Measurements from ENCODE around the gene ATP2C2.
"Not testable (repeated sequence)": the region's sequence is repeated elsewhere in the genome, so short reads cannot be mapped to it uniquely, and the experiment has no call there.

ATP2C2 gene

DNA sequence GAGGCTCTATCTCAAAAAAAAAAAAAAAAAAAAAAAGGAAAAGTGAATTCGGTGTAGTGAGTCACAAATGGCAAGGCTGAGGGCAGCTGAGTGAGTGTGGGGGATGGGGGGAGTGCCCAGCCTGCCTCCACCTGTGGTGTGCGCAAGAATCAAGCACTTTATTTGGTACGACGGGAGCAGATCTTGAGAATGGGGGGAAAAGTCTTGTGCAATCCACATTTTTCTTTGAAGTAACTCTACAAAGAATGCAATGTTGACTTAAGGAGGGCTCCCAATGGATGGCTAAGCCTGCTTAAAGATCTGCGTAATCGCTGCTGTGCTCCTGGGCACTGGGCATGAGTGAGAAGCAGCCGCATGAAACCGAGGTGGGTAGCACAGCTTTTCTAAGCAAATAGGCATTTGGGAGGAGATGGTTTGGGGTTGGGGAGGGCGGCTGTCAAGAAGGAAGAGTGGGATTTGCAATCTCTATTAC, 28.2 kb downstream of the ATP2C2 start:
- no peak for DNase-seq (ENCODE audit: low spot score)

DNA sequence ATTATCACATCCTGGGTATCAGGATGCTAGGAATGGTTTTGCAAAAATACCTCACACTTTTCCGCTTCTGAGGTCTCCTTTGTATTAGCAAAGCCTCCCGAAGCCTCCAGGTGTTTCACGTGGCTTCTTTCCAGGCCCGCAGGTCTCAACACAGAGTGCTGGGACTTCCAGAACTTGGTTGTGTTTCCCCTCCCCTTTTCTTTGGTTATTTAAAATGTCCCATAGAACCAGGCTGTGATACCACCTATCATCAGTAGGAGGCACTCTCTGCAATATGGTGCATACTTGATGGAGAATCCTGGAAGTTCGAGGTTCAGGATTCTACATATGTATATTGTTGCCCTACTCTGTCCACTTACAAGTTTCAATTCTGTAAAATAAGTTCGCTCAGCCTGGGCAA, 28.8 kb downstream of the ATP2C2 start:
- DNase-seq (ENCODE audit: low spot score) = no peak

DNA sequence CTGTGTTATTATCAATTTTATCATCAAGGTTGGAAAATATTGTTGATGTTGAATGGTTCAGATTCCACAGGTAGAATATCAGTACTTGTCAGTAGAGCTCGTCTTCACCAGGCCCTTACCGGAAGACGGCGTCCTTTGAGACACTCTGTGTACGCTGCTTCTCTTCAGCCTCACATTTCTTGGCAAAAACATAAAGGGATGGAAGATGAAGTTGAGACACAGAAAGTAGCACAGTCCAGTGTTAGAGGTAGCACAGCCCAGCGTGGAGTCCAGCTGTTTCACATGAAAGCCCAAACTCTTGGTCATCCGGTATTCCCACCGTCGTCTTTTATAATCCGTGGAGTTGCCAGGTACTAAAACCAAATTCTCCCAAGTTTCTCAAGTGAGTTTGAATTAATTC, 30.4 kb downstream of the ATP2C2 start:
- no peak for DNase-seq (ENCODE audit: low spot score)

DNA sequence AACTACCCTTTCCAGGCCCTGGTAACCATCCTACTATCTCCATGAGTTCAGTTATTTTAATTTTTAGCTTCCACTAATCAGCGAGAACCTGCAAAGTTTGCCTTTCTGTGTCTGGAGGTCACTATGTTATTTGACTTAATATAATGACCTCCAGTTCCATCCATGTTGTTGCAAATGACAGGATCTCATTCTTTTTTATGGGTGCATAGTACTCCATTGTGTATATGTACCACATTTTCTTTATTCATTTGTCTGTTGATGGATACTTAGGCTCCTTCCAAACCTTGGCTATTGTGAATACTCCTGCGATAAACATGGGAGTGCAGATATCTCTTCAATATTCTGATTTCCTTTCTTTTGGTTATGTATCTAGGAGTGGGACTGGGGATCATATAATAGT, 31.6 kb downstream of the ATP2C2 start:
- DNase-seq (ENCODE audit: low spot score) = not testable (repeated sequence)

DNA sequence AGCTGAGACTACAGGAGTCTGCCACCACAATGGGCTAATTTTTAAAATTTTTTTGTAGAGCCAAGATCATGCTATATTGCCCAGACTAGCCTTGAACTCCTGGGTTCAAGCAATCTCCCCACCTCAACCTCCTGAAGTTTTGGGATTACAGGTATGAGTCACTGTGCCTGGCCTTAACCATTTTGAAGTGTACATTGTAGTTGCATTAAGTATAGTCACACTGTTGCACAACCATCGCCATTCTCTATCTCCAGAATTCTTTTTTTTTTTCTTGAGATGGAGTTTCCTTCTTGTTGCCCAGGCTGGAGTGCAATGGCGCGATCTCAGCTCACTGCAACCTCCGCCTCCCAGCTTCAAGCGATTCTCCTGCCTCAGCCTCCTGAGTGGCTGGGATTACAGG, 35.1 kb downstream of the ATP2C2 start:
- not testable (repeated sequence) for DNase-seq (ENCODE audit: low spot score)

DNA sequence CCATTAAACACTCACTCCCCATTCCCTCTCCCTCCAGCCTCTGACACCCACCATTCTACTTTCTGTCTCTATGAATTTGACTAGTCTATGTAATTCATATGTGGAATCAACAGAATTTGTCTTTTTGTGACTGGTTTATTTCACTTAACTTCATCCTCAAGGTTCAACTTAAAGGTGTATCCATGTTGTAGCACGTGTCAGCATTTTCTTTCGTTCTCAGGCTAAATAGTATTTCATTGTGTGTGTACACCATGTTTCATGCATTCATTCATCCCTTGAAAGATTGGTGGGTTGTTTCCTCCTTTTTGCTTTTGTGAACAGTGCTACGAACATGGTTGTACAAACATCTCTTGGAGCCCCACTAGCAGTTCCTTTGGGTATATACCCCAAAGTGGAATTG, 36.0 kb downstream of the ATP2C2 start:
- DNase-seq (ENCODE audit: low spot score) = no peak

DNA sequence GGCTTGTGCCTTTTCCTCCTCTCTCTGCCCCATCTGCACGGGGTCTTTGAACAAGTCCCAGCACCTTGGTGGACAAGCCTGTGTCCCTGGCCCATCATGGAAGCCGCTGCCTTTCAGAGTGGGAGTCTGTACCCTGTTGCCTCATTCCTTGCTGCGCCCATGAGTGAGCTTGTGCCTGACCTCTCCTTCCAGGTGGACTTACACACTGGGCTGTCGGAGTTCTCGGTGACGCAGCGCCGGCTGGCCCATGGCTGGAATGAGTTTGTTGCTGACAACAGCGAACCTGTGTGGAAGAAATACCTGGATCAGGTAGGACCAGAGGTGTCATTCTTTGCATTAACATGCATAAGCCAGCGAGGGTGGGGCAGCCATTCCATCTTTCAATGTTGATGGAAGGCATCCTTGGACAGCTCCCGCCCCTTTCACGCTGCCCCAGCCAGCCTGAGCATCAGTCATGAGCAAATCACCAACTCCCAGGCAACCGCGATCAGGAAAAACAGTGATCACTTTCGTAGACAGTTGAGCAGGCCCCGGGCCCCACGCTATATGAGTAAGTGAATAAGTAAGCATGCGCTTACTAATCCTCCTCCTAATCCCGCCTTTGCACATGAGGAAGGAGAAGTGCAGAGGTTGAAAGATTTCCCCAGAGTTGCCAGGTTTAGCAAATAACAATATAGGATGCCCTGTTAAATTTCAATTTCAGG, 36.8 kb downstream of the ATP2C2 start:
- no peak for DNase-seq (ENCODE audit: low spot score)

DNA sequence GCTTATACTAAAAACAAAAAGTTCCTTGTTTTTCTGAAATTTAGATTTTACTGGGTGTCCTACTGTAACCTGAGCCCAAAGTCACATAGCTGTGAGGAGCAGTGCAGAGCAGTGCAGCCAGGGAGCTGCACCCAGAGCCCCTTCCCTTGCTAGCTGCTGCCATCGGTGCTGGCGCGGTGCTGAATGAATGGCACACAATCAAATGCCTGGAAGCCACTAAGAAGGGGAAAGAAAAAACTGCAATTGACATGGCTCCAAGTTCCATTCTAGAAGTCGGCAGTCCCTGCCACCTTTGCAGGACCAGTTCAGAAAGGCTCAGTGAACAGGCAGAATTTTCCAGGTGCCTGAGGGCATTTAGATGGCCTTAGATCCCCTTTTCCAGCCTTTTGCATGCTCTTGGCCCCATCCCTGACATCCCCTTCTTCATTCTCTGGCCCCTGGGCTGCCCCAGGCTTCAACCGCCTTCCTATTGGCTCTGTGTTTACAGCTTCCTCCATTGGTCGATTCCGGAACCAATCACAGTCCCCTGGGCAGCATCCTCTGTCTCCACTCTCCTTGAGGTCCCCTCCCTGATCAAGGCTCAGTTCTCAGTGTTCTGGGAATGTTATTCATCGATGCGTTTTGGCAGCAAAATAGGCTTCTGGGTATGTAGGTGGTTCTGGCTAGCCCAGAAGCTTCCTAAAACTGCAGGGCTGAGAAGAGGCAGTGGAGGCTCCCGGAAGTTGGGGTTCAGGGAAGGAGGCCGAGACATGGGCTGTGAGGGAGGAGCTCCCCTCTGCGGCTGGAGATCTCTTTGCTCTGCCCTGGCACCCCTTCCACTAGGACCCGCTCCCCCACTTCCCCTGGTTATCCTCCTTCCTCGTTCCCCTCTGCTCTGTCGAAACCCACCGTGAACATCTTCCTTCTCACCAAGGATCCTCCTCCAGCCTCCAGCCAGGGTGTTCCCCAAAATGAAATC, 37.9 kb downstream of the ATP2C2 start:
- DNase-seq (ENCODE audit: low spot score) = no peak

DNA sequence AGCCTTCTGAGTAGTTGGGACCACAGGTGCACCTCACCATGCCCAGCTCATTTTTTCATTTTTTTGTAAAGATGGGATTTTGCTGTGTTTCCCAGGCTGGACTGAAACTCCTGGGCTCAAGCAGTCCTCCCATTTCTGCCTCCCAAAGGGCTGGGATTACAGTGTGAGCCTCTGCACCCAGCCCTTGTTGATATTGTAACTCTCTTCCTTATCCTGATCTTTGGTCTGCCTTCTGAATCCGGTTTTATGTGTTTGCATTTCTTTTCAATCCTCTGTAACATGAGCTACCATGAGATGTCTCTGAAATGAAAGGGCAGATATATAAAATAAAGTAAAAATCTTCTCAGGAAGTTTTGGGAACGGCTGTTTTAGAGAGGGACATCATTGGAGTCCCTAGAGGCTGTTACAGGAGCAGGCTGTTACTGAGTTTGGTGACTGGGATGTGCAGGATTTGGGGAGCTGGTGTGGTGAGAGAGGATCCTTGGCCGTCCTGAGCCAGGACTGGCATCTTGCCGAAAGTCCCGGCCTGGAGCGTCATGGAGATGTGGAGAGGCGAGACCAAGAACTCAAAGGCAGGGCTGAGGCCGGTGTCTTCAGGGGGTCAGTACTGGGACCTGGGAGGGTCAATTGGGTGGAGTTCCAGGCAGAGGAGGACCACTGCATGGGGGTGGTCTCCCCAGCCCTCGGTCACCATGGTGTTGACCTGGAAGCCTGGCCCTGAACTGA, 39.4 kb downstream of the ATP2C2 start:
- DNase-seq (ENCODE audit: low spot score) = no peak

DNA sequence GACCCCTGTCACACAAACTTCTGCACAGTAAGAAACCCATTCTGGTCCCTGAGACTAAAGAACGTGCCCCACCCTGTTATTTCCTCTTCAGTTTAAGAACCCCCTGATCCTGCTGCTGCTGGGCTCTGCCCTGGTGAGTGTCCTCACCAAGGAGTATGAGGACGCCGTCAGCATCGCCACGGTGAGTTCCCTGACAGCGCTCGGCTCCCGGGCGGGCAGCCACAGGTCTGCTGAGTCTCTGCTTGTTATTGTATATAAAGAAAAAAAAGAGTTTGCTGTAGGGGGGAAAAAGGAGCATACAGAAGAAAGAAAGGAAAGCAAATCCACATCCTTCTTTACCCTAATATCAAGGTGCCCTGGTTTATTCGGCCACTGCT, 40.0 kb downstream of the ATP2C2 start:
- no peak for DNase-seq (ENCODE audit: low spot score)

DNA sequence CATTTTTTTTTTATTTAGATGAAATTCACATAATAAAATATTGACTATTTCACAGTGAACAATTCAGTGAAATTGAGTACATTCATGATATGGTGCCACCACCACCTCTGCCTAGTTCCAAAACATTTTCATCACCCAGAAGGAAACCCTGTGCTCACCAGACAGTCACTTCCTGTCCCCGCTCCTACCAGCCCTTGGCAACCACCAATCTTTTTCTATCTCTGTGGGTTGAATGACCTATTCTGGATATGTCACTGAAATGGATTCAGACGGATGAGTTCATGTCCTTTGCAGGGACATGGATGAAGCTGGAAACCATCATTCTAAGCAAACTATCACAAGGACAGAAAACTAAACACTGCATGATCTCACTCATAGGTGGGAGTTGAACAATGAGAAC, 40.5 kb downstream of the ATP2C2 start:
- DNase-seq (ENCODE audit: low spot score) = no peak

DNA sequence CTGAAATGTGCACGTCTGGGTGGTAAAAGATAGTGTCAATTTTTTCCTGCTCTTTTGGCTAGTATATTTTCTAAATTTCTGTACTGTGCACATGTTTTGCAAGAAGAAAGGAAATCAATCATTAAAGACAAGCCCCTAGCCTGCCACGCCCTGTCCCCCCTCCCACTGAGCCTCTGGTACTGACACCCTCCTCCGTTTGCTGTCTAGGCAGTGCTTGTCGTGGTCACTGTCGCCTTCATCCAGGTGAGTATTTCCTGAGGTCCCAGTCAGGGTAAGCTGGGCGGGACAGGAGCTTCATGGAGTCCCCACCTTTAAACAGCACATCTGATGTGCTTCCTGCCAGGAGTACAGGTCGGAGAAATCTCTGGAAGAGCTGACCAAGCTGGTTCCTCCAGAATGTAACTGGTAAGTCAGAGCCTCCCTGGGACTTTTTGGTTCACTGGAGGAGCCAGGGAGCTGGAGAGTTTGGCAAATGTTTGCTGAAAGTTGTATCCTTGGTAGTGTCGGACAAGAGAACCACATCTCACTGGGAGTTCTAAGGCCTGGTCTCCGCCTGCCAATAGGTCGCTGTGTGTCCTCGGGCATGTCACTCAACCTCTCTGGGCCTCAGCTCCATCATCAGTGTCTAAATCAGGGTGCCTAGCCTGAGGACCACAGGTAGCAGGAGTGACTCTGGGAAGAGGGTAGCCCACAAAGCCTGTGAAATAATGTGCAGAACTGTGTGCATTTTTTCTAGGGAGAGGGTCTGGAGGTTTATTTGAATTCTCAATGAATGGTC, 42.2 kb downstream of the ATP2C2 start:
- DNase-seq (ENCODE audit: low spot score) = no peak

DNA sequence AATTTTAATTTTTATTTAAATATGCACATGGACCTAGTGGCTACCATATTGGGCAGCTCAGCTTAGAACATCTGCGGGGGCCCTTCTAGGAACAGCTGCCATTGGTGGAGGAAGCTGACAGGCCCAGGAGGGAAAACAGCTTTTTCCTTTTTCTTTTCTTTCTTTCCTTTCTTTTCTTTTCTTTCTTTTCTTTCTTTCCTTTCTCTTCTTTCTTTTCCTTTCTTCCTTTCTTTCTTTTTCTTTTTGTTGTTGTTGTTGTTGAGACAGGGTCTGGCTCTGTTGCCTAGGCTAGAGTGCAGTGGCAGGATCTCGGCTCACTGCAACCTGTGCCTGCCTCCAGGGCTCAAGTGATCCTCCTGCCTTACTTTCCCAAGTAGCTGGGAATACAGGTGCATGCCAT, 43.4 kb downstream of the ATP2C2 start:
- no peak for DNase-seq (ENCODE audit: low spot score)

DNA sequence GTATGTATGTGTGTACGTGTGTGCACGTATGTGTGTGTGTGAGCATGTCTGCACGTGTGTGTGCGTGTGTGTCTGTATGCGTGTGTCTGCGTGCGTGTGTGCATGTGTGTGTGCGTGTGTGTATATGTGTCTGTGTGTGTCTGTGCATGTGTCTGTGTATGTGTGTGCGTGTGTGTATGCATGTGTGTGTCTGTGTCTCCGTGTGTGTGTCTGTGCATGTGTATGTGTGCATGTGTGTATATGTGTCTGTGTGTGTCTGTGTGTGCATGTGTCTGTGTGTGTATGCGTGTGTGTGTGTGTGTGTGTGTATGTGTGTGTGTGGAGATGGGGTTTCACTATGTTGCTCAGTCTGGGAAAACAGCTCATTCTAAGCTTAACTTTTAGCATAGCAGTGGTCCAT, 43.9 kb downstream of the ATP2C2 start:
- no peak for DNase-seq (ENCODE audit: low spot score)

DNA sequence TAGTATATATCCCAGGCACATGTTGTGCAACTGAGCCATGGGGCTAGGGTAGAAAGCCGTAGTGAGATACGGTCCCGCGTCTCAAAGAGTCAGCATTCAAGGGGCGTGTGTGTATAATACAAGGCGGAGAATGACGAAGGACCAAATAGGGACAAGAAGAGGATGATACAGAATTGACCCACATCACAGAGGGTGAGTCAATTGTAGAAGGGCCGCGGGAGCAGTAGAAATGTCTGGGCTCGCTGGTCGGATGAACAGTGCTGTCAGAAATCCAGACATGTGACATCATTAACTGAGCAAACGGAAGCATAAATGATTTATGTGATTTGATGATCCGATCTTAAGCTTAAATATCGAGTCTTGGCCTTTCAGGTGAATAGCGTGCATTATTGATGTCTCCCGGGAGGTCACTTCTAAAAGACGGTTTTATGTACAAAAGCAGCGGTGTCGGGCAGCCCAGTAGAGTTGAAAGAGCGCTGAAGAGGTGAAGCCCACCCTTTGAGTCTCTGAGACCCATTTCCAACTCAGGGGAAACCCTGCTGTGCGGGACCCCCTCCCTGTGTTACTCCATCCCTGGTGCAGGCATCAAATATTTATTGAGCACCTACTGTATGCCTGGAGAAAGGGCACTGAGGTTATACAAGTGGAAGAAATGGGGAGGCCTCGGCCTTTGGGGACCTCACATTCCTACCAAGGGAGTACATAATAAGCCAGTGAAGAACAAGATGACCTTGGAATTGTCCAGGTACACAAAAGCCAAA, 45.1 kb downstream of the ATP2C2 start:
- no peak for DNase-seq (ENCODE audit: low spot score)

DNA sequence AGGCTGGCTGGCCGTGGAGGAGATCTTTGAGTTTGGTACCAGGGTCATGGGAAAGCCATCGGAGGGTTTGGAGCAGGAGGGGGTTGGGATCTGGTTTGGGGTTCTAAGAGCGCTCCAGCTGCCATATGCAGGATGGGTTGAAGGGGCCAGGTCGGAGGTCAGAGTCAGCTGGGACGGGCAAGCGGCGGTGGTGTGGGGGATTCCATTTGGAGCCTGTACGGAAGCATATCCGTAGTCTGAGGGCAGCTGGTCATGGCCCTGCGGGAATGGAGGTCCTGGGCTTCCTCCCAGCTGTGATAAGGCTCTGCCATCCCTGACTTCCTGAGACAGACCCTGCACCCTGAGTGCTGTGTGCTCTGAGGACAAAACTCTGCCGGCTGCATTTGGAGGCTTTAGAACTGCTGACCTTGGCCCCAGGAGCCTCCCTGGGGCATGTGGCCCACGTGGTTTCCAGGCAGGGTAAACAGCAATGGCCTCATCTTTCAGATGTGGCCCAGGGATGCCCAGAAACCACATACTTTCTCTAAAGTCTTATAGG, 46.5 kb downstream of the ATP2C2 start:
- no peak for DNase-seq (ENCODE audit: low spot score)

DNA sequence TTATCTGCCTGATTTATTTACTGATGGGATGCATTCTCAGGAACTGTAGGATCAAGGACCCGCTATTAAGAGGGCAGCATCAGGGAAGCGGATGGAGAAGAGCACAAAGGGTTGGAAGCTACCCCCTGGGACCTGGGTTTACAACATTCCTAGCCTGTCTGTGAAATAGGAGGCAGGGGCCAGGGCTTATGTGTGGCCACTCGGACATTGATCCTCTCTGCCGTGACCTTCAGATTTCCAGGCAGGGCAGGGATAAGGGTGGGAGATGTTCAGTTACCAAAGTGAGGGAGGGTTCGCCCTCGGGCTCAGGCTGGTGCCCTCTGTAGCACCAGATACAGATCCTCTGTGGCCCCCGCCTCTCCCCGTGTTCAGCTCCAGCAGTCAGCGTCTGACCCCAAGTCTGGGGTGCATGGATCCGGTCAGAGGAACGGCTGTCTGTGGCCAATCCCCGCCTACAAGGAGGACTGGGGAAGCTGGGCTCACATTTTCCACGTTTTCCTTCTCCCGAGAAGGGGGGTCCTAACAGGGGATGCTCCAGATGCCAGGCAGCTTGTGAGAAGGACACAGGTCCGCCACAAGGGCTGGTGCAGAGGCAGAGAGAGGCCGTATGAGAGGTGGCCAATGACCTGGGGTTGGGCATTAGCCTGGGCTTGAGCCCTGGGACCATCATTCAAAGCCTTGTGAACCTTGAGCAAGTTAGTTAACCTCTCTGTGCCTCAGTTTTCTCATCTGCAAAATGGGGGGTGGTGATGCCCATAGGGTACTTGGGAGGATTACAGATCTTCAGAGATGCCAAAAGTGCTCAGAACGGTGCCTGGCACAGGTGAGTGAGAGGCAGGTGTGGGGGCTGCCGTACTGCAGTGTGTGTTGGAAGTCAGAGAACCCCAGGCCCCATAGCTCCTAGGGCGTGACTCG, 48.3 kb downstream of the ATP2C2 start:
- DNase-seq (ENCODE audit: low spot score) = no peak

DNA sequence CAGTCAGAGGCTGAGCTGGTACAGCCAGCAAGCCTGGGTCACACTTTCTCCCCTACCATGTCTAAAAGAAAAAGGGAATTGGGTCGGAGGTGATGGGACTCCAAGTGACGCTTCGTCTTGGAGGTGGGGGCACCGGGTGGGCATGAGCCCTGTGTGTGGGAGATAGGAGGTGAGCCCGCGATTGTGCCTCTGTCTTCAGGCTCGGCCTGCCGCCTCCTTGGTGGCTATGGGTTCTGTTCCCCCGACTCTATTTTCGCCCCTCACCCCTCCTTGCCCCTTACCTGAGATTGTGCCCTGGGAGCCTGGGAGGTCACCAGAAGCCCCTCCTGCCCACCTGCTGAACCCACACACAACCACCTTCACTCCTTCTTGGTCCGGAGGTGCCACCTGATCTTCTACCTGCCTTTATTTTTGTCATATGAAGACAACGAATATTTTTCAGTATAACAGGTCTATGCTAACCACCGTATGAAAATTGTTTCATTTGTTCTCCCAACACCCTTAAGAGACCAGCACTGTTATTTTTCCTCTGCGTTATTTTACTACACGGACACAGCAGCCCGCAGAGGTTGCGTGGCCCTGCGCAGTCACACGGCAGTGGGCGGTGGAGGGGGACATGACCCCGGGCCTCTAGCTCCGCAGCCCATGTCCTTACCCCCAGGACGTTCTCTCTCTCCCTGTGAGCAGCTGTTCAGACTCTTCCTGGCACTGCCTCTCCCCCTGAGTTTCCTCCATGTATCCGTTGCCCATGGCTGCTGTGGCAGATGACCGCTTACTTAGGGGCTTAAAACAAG, 49.9 kb downstream of the ATP2C2 start:
- no peak for DNase-seq (ENCODE audit: low spot score)

DNA sequence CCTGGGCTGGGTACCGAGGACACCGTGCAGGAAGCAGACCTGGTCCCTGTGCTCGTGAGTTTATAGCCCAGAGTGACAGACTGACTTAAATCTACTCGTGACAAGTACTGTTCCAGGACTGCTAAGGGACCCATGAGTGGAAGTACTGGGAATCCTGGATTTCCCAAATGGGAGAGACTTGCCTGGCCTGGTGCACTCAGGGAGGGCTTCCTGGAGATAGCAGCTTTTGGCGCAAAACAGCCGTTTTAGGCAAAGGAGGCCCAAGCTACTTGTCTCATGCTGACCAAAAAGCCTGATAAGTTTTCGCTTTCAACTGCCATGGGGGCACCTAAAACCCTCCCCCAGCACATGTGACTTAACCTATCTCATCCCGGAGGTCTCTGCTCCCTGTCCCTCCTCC, 51.4 kb downstream of the ATP2C2 start:
- no peak for DNase-seq (ENCODE audit: low spot score)

Measured in GM03348 (cell line).